Glomerular endothelial cell (primary cell): ENCODE measurements around the gene MOCS1. TPM values are rescaled to one million over a fixed set of nuclear protein-coding genes. Genes with fewer than 3 reads are reported as not detected.
"Not testable (repeated sequence)": the region's sequence is repeated elsewhere in the genome, so short reads cannot be mapped to it uniquely, and the experiment has no call there.

Experiments
- DNase-seq: peaks from one replicate; pipeline ENCODE4 v3.0.0-alpha.2; 2011; ENCODE audit warnings: low read depth, low spot score; ENCODE audit errors: extremely low read depth
- total RNA-seq: library from RNA; depleted of rRNA; stranded (reverse); fragments of >200 nt; gene quantifications from 2 replicates; pipeline ENCODE4 v1.2.3, GENCODE V29; 2015

The MOCS1 gene
- 8.6 and 12.1 TPM in 2 replicates for total RNA-seq

GRCh38 chr6:39934131-39934757 is at the start of gene MOCS1:
Gene MOCS1 (minus strand): TSS chr6:39934462. CDS start chr6:39934417, 45 bp downstream.
- no peak for DNase-seq

DNA sequence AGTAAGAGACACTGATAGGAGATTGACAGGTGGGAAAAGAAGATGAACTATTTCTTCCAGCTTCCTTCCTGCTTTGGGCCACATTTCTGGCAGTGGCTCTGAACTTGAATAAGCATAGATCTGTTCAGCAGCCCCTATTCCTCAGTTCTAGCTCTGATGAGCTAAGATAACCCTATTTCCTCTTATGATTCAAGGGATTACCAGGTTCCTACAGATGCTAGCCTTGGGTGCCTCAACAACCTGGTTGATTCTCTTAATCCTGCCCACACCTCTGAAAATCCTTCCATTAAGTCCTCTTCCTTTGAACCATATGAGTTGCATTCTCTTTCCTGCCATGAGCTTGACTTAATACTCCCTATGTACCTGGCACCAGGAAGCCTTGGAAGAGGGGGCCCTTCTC is 49.8 kb upstream of the MOCS1 start:
- DNase-seq = no peak

DNA sequence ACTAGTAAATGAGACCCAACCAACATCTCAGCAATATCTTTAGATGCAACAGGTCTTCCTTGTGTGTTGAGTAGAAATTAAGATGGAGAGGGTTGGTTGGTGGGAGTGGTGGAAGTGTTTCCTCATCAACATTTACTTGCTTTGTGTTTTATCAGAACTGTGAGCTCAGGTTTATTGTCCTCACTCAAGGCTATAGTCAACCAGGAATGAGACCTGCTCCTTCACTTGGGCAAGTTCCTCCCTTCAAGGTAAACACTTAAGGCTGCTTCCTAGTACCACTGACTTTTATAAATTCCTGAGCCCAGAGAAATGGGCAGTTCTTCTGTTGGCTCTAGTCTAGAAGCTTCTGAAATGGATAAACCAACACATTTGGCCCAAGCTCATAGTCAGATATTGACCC is 48.9 kb upstream of the MOCS1 start:
- DNase-seq = no peak

- no peak for DNase-seq
These were observed 48.5 kb upstream of the MOCS1 start for GRCh38 chr6:39982720-39983119.

- DNase-seq = no peak
These were observed 46.7 kb upstream of the MOCS1 start for GRCh38 chr6:39980839-39981580.

- DNase-seq = no peak
These were observed 45.4 kb upstream of the MOCS1 start for GRCh38 chr6:39979461-39980328.

GRCh38 chr6:39978240-39978639 is 44.0 kb upstream of the MOCS1 start:
- no peak for DNase-seq

DNA sequence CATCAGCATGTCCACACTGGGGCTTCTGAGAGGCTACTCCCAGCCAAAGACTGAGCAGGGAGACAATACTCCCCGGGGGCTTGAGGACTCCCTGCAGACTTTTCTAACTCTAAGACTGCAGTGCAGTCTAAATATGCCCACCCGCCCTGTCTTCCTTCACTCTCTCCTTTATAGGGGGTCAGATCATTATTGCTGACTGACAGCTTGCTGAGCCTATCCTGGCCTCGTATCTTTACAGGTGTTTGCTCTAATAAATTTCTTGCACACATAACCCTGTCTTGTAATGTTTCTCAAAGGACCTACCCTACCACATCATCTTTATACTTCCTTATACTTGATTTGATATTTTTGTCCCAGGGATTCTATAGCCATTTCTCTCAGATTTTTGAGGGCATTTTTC is 39.4 kb upstream of the MOCS1 start:
- DNase-seq = no peak

DNA sequence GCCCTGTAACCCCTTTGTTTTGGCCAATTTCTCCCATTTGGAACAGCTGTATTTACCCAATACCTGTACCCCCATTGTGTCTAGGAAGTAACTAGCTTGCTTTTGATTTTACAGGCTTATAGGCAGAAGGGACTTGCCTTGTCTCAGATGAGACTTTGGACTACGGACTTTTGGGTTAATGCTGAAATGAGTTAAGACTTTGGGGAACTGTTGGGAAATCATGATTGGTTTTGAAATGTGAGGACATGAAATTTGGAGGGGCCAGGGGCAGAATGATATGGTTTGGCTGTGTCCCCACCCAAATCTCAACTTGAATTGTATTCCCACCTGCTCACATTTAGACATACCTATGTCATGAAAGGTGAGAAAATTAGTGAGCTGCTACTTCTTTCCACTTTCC is 38.5 kb upstream of the MOCS1 start:
- DNase-seq = not testable (repeated sequence)

- DNase-seq = not testable (repeated sequence)
These were observed 36.9 kb upstream of the MOCS1 start for GRCh38 chr6:39971131-39971530.

DNA sequence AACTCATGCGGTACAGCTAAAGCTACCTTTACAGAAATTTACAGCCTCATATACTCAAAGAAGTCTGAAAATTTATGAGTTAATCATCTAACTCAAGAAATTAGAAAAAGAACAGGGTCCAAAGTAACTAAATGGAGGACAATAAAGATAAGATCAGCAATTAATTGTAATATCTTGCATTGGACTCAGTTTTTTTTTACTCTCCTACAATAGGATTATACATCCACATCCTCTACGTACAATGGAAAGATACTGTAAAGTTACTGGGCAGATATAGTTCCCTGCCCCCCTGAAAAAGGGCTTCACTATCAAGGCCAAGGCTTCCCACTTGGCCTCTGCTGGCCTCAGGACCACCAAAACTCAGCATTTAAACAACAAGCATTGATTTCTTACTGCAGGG is 31.5 kb upstream of the MOCS1 start:
- no peak for DNase-seq

GRCh38 chr6:39964530-39964929 is 30.3 kb upstream of the MOCS1 start:
- no peak for DNase-seq

DNA sequence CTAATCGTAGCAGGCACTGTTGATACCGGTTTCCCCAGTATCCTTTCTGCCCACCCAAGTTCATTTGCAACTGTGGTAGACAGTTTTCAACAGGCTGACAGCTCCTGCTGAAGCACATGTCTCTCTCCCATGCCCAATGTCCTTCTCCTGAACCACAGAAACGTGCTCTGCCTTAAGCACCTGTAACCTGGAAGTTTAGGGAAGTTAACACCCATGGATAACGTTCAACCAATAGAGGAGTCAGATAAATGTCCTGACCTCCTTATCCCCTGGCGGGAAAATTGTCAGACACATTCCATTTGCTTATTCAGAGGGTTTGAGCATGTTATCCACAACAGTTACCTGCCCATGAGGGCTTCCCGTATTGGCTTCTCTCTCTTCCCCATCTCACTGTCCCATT is 29.8 kb upstream of the MOCS1 start:
- DNase-seq = no peak

- DNase-seq = no peak
These were observed 28.6 kb upstream of the MOCS1 start for GRCh38 chr6:39962831-39963230.

- DNase-seq = no peak
These were observed 26.9 kb upstream of the MOCS1 start for GRCh38 chr6:39961178-39961577.

DNA sequence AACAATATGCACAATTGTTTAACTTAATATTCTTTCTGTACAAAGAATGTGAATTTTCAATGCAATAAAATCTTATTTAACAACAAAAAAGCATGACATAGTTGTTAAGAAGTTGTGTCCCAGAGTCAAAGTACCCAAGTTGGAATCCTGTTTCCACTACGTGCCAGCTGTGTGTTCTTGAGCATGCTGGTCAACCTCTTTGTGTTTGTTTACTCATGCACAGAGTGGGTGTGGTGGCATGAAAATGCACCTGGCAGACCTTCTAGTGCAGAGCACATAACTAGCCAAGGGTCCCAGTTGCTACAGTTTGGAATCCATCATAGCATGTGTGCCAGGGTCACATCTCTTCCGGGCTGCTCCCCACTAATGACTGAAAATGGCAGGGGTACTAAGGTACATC is 24.7 kb upstream of the MOCS1 start:
- no peak for DNase-seq

DNA sequence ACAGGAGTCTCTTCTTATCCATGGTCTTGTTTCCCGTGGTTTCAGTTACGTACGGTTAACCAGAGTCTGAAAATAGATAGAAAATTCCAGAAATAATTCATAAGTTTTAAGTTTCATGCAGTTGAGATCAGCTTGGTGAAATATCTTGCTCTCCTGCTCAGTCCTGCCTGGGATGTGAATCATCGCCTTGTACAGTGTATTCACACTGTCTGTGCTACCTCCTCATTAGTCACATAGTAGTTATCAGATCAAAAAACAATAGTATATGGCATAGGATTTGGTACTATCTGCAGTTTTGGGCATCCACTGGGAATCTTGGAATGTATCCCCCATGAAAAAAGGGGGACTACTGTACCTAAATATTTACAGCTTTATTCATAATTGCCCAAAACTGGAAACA is 22.7 kb upstream of the MOCS1 start:
- no peak for DNase-seq

- no peak for DNase-seq
These were observed 18.9 kb upstream of the MOCS1 start for GRCh38 chr6:39953076-39953618.

DNA sequence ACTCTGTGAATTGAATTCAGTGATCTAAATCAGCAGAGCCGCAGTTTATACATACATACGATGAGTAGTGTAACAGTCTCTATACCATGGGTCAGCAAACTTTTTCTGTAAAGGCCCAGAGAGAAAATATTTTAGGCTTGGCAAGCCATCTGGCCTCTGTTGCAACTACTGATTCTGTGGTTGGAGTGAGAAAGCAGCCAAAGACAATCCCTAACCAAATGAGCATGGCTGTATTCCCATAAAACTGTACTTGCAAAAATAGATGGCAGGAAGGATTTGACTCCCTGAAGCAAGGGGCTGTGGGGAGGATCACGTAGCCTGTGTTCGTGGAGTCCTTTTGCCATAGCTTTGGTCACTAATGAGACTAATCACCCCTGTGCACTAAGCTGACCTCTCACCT is 17.9 kb upstream of the MOCS1 start:
- DNase-seq = no peak

- no peak for DNase-seq
These were observed 17.5 kb upstream of the MOCS1 start for GRCh38 chr6:39951716-39952115.

DNA sequence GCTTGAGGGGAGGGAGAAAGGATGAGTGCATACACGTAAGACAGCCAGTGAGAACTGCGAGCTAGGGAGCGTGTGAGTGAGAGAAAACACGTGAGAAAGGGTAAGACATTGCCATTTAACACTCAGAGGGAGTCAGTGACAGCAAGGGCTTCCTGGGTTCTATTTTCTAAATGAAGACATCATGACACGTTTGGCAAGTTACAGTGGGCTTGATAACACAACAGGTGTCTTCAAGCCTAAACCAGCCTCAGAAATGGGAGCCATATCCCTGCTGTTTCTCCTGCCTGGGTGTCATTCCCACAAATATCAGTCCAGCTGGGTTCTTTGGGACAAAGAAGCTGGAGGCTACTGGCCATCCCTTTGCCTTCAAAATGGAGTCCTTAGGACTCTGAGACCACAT is 16.9 kb upstream of the MOCS1 start:
- DNase-seq = no peak
